GM12865 (cell line): Measurements from ENCODE around the gene FADS3.

Source experiments
- DNase-seq: peaks from one replicate; pipeline ENCODE4 v3.0.0; 2010; ENCODE audit warnings: low read depth
- H3K4me3 ChIP-seq: 2 replicates; pipeline ENCODE4 v1.5.1; 2011; ENCODE audit warnings: mild to moderate bottlenecking, low read depth, low read length, control low read depth
- CTCF ChIP-seq: IDR thresholded peaks from 2 replicates; pipeline ENCODE4 v1.5.1; 2011; ENCODE audit warnings: low read length, control low read depth, low read depth, inconsistent platforms; ENCODE audit not compliant: insufficient read depth; ENCODE audit errors: missing control alignments

FADS3 gene

GRCh38 chr11:61918938-61919704, 27.8 kb upstream of the FADS3 start:
- DNase-seq: no peak
- TF ChIP-seq CTCF: no peak
- H3K4me3 ChIP-seq: no peak overlapping the region

GRCh38 chr11:61918251-61918937, 27.0 kb upstream of the FADS3 start:
- no peak overlapping the region for H3K4me3 ChIP-seq
- no peak for TF ChIP-seq CTCF
- DNase-seq: no peak

- DNase-seq: no peak
- H3K4me3 ChIP-seq: no peak within 1 kb of the TSS
- no peak for TF ChIP-seq CTCF
Observed at GRCh38 chr11:61917334-61918109, 26.2 kb upstream of the FADS3 start, which contains the start of gene RAB3IL1. RAB3IL1 (minus strand) TSS chr11:61917566; CDS start chr11:61917367, 199 bp downstream.

GRCh38 chr11:61916737-61917333, 25.5 kb upstream of the FADS3 start:
- TF ChIP-seq CTCF: no peak
- H3K4me3 ChIP-seq: no peak overlapping the region
- no peak for DNase-seq

- DNase-seq: no peak
- TF ChIP-seq CTCF: no peak
Observed at GRCh38 chr11:61914471-61915171, 23.3 kb upstream of the FADS3 start.

More at GRCh38 chr11:61914471-61915171, 23.3 kb upstream of the FADS3 start:
- H3K4me3 ChIP-seq: no peak overlapping the region
